WI38 (cell line): ENCODE results near the gene PAX4.

Experiments used
- H3K4me3 ChIP-seq: 2 replicates; pipeline ENCODE4 v1.5.1; 2011; ENCODE audit warnings: low read depth, mild to moderate bottlenecking, control low read depth, low read length
- CTCF ChIP-seq: IDR thresholded peaks from 2 replicates; pipeline ENCODE4 v1.5.1; 2012; ENCODE audit warnings: low read depth, mild to moderate bottlenecking, control low read depth, low read length

PAX4 gene

DNA sequence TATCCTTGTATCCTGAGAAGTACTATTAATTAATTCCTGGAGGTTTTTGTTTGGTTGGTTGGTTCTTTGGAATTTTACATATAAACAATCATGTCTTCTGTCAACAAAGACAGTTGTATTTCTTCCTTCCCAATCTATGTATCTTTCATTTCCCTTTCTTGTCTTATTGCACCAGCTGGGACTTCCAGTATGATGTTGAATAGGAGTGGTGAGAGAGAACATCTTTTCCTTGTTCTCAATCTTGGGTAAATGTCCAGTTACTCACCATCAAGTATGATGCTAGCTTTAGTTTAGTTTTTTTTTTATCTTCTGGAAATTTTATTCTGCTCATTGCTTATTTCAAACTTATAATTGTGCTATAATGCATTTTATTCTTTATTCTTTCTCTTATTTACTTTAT lies 7.4 kb upstream of the PAX4 start:
- H3K4me3 ChIP-seq, result no peak overlapping the region
- no peak for TF ChIP-seq CTCF

DNA sequence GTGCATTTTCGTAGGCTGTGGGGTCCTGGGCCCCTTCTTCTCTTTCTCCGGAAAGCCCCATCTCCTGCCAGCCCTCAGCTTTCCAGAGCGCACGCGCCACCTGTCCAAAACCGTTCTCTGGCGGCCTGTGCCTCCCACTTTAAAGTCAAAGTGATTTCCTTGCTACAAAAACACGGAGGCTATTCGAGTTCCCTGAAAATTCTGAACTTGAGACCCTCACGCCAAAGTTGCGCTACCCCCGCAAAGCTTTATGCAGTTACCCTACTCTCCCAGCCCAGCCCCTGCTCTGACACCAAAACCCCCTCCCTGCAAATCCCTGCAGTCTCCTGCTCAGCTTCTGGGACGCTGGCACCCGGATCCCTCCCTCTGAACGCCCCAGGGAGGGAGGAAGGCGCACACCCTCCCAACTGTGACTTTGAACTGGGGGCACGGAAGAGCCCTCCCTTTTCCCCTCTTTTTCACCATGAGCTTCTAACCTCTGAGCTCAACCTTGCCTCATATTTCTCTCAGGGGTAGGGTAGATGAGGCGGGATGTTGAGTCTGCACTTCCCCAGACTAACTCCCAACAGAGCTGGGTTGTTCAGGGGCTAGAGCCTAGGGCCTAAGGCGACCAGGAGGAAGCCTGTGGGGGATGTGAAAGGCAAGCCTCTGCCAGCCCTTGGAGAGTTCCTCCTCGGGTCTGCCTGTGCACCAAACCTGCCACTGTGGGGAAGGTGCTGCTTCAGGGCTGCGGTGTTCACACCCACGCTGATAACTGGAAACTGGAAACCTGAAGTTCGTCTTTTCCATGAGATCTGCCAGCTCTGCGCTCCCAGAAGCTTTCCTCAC lies 2.7 kb upstream of the PAX4 start:
- H3K4me3 ChIP-seq, result no peak overlapping the region
- no peak for TF ChIP-seq CTCF

DNA sequence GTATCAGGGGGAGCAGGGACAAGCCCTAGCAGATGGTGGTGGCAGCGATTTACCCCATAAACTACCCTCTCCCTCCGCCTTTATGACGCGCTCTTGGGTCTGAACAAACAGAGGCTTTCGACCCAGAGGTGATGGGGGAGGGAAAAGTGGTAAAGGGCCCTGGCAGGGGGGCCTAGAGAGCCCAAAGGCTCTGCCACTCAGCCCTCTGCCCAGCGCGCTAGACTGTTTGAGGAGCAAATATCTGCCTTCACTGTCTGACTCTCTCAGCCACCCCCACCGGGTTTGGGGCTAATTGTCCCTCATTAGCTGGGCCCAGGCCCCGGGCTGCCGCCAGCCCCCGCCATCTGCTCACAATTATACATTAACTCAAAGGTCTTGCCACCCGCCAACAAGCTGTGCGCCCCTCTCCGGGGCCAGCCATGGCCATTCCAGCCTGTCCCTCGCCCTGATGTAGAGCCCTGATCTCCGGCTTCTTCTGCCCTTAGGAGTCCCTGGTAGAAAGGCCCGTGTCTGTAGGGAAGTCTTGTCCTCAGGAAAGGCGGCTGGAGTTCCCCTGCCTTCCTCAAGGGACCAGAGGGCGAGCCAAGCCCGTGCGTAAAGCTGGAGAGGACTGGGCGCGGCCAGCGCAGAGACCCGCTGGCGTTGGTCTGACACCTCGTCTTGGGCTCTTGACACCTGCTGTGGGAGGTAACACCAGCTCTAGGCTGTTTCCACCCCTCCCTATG lies 1.9 kb upstream of the PAX4 start:
- TF ChIP-seq CTCF, result no peak
- H3K4me3 ChIP-seq, result no peak overlapping the region

GRCh38 chr7:127618775-127619174 lies 833 bp upstream of the PAX4 start:
- no peak for TF ChIP-seq CTCF
- H3K4me3 ChIP-seq, result no peak overlapping the region

DNA sequence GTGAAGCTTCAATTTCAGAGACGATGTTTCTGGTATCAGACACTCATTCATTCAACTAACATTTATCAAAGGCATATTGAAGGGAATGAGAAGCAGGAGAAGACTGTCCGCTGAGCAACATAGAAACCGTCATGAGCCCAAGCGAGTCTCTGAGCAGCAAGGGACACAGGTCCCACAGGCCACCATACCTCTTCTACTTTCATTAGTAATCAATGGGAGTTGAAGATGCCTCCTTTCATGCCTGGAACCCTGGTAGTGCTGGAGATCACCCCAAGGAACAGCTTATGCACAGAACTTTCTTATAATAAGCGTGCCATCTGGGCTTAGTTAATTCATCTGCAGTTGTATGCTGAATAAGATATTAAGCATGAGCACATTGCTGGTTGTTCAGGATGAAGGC lies 1.2 kb downstream of the PAX4 start:
- no peak overlapping the region for H3K4me3 ChIP-seq
- TF ChIP-seq CTCF, result no peak

- no peak overlapping the region for H3K4me3 ChIP-seq
- no peak for TF ChIP-seq CTCF
These were observed 5.7 kb downstream of the PAX4 start for GRCh38 chr7:127612263-127612662.

DNA sequence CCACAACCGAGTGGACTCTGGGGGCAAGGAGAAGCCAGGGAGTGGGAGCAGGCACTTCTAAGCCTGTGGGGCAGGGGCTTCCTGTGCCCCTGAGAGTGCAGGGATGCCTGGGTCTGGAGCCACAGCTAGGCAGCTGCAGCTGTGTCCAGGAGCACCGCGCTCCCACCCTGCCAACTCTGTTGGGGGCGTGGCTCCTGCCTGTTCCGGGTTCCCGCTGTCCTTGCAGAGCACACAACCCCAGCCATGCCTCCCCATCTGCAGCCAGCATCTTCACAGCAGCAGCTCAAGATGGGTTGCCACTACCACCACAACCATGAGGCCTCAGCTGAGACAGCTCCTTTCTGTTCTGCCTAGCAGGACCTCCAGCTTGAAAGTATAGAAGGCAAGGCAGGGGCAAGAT lies 8.6 kb downstream of the PAX4 start:
- no peak overlapping the region for H3K4me3 ChIP-seq
- TF ChIP-seq CTCF, result no peak
